T-helper 1 cell treated with Interleukin-12 subunit alpha and Interleukin-12 subunit beta and Interleukin-4 antibody, amounts not matched to agents 30 μg/mL and 1 μg/mL, for 36 hours (primary cell): Measurements from ENCODE around the gene RANBP3.
"Not testable (repeated sequence)": the region's sequence is repeated elsewhere in the genome, so short reads cannot be mapped to it uniquely, and the experiment has no call there.

Source experiments
- H3K27ac Mint-ChIP-seq: one replicate; pipeline ENCODE4 v1.8.0; 2021; ENCODE audit warnings: mild to moderate bottlenecking, mixed read lengths
- H3K27me3 Mint-ChIP-seq: one replicate; pipeline ENCODE4 v1.8.0; 2021; ENCODE audit warnings: low read depth, mixed read lengths
- H3K36me3 Mint-ChIP-seq: one replicate; pipeline ENCODE4 v1.8.0; 2021; ENCODE audit warnings: low read depth, mixed read lengths
- H3K4me1 Mint-ChIP-seq: one replicate; pipeline ENCODE4 v1.8.0; 2021; ENCODE audit warnings: low read depth, mixed read lengths
- H3K4me3 Mint-ChIP-seq: one replicate; pipeline ENCODE4 v1.8.0; 2021; ENCODE audit warnings: mild to moderate bottlenecking, moderate library complexity, mixed read lengths
- H3K9me3 Mint-ChIP-seq: one replicate; pipeline ENCODE4 v1.8.0; 2021; ENCODE audit warnings: mixed read lengths

RANBP3 gene

GRCh38 chr19:5884065-5884811, 93.7 kb downstream of the RANBP3 start:
- not testable (repeated sequence) for H3K27ac Mint-ChIP-seq, H3K36me3 Mint-ChIP-seq, H3K27me3 Mint-ChIP-seq

GRCh38 chr19:5883157-5883873, 94.6 kb downstream of the RANBP3 start:
- not testable (repeated sequence) for H3K9me3 Mint-ChIP-seq, H3K4me1 Mint-ChIP-seq, H3K27me3 Mint-ChIP-seq, H3K4me3 Mint-ChIP-seq, H3K36me3 Mint-ChIP-seq, H3K27ac Mint-ChIP-seq

More at GRCh38 chr19:5884065-5884811, 93.7 kb downstream of the RANBP3 start:
- not testable (repeated sequence) for H3K9me3 Mint-ChIP-seq, H3K4me1 Mint-ChIP-seq, H3K4me3 Mint-ChIP-seq

GRCh38 chr19:5882421-5882968, 95.4 kb downstream of the RANBP3 start:
- no peaks in the 10 kb centered on the region for H3K4me1 Mint-ChIP-seq
- H3K4me3 Mint-ChIP-seq: no peak overlapping the region
- no peaks in the 10 kb centered on the region for H3K9me3 Mint-ChIP-seq
- no peak overlapping the region for H3K27ac Mint-ChIP-seq
- H3K27me3 Mint-ChIP-seq: peaks cover 5% of the 10 kb centered on the region
- no peaks in the 10 kb centered on the region for H3K36me3 Mint-ChIP-seq

GRCh38 chr19:5881543-5882299, 96.2 kb downstream of the RANBP3 start:
- H3K4me1 Mint-ChIP-seq: no peaks in the 10 kb centered on the region
- H3K27me3 Mint-ChIP-seq: peaks cover 5% of the 10 kb centered on the region
- H3K9me3 Mint-ChIP-seq: no peaks in the 10 kb centered on the region
- H3K27ac Mint-ChIP-seq: no peak overlapping the region
- no peak overlapping the region for H3K4me3 Mint-ChIP-seq
- no peaks in the 10 kb centered on the region for H3K36me3 Mint-ChIP-seq

GRCh38 chr19:5880604-5881078, 97.3 kb downstream of the RANBP3 start:
- Mint-ChIP-seq H3K4me3 (no peak overlapping the region), H3K9me3 (no peaks in the 10 kb centered on the region), H3K27ac (no peak overlapping the region), H3K36me3 (no peaks in the 10 kb centered on the region), H3K4me1 (no peaks in the 10 kb centered on the region), H3K27me3 (peaks cover 5% of the 10 kb centered on the region)

- H3K4me1 Mint-ChIP-seq: no peaks in the 10 kb centered on the region
Measured at GRCh38 chr19:5880196-5880595, 97.7 kb downstream of the RANBP3 start.

GRCh38 chr19:5877882-5878281, 100.1 kb downstream of the RANBP3 start:
- Mint-ChIP-seq H3K27me3 (peaks cover 5% of the 10 kb centered on the region), H3K4me3 (no peak overlapping the region), H3K27ac (no peak overlapping the region), H3K36me3 (no peaks in the 10 kb centered on the region), H3K4me1 (no peaks in the 10 kb centered on the region), H3K9me3 (no peaks in the 10 kb centered on the region)

More at GRCh38 chr19:5880196-5880595, 97.7 kb downstream of the RANBP3 start:
- Mint-ChIP-seq H3K27ac (no peak overlapping the region), H3K9me3 (no peaks in the 10 kb centered on the region), H3K27me3 (peaks cover 5% of the 10 kb centered on the region), H3K4me3 (no peak overlapping the region), H3K36me3 (no peaks in the 10 kb centered on the region)

- Mint-ChIP-seq H3K27ac (no peak overlapping the region), H3K36me3 (no peaks in the 10 kb centered on the region), H3K4me1 (no peaks in the 10 kb centered on the region), H3K27me3 (peaks cover 2% of the 10 kb centered on the region), H3K4me3 (no peak overlapping the region), H3K9me3 (no peaks in the 10 kb centered on the region)
Measured at GRCh38 chr19:5877427-5877826, 100.5 kb downstream of the RANBP3 start.

- not testable (repeated sequence) for H3K36me3 Mint-ChIP-seq, H3K9me3 Mint-ChIP-seq, H3K4me3 Mint-ChIP-seq, H3K27me3 Mint-ChIP-seq, H3K27ac Mint-ChIP-seq, H3K4me1 Mint-ChIP-seq
Measured at GRCh38 chr19:5874496-5874895, 103.4 kb downstream of the RANBP3 start.

GRCh38 chr19:5873617-5874199, 104.2 kb downstream of the RANBP3 start:
- H3K9me3 Mint-ChIP-seq: no peaks in the 10 kb centered on the region
- no peaks in the 10 kb centered on the region for H3K36me3 Mint-ChIP-seq
- H3K4me3 Mint-ChIP-seq: no peak overlapping the region
- H3K27me3 Mint-ChIP-seq: no peaks in the 10 kb centered on the region
- H3K27ac Mint-ChIP-seq: no peak overlapping the region
- H3K4me1 Mint-ChIP-seq: no peaks in the 10 kb centered on the region

- Mint-ChIP-seq H3K27ac (no peak overlapping the region), H3K4me1 (no peaks in the 10 kb centered on the region), H3K4me3 (no peak overlapping the region)
Measured at GRCh38 chr19:5870986-5871394, 107.0 kb downstream of the RANBP3 start.

GRCh38 chr19:5867201-5868136, 110.5 kb downstream of the RANBP3 start:
- Mint-ChIP-seq H3K4me3 (no peak overlapping the region), H3K36me3 (no peaks in the 10 kb centered on the region), H3K27me3 (no peaks in the 10 kb centered on the region), H3K9me3 (no peaks in the 10 kb centered on the region), H3K27ac (no peak overlapping the region), H3K4me1 (no peaks in the 10 kb centered on the region)

More at GRCh38 chr19:5870986-5871394, 107.0 kb downstream of the RANBP3 start:
- Mint-ChIP-seq H3K36me3 (no peaks in the 10 kb centered on the region), H3K27me3 (no peaks in the 10 kb centered on the region), H3K9me3 (no peaks in the 10 kb centered on the region)
